HEK293 (cell line): ENCODE data around the gene GTPBP4.

Experiments used
- CTCF ChIA-PET: fragments of 350-600 bp; formaldehyde crosslinking; extraction: SDS; loops from one replicate; lab custom pipeline; 2021; ENCODE audit warnings: antibody characterized with exemption; lab: Yijun Ruan, JAX
- POLR2A ChIA-PET: fragments of 300-600 bp; formaldehyde crosslinking; extraction: SDS; loops from one replicate; lab custom pipeline; 2020; ENCODE audit warnings: antibody characterized with exemption, inconsistent platforms; lab: Yijun Ruan, JAX
- H3K27ac ChIP-seq: fragments of 200-500 bp; sonication (Bioruptor generic); 2 replicates; pipeline ENCODE4 v1.5.1; 2014; ENCODE audit warnings: low read depth, low read length, control low read depth, inconsistent platforms; ENCODE audit errors: extremely low read depth
- H3K36me3 ChIP-seq, 2 experiments: fragments of 200-500 bp in 1 of 2; sonication (Bioruptor generic) in 1 of 2; 1 replicate in 1 of 2; 2 replicates in 1 of 2; pipeline ENCODE4 v1.5.1; 2014 to 2017; ENCODE audit warnings: inconsistent platforms in 2 of 2, low read length in 2 of 2; ENCODE audit not compliant: control insufficient read depth in 2 of 2, insufficient read depth in 1 of 2
- H3K4me1 ChIP-seq: fragments of 200-500 bp; sonication (Bioruptor generic); 2 replicates; pipeline ENCODE4 v1.5.1; 2014; ENCODE audit warnings: mild to moderate bottlenecking, low read length, inconsistent platforms; ENCODE audit not compliant: control insufficient read depth, insufficient read depth
- H3K4me3 ChIP-seq: 2 replicates; pipeline ENCODE4 v1.5.1; 2011; ENCODE audit warnings: low read depth, mild to moderate bottlenecking, control low read depth, low read length, moderate library complexity
- H3K9me3 ChIP-seq: fragments of 200-500 bp; sonication (Bioruptor generic); 2 replicates; pipeline ENCODE4 v1.5.1; 2014; ENCODE audit warnings: low read depth, low read length, inconsistent platforms; ENCODE audit not compliant: control insufficient read depth, insufficient read depth
- HOXD13 ChIP-seq: sonication (generic); formaldehyde crosslinking; IDR thresholded peaks from 2 replicates; pipeline ENCODE4 v1.8.0; 2022; ENCODE audit warnings: missing genetic modification reagents, borderline replicate concordance
- SCRT2 ChIP-seq: fragments of 450-650 bp; formaldehyde crosslinking; IDR thresholded peaks from 2 replicates; pipeline ENCODE4 v1.5.1; 2016; ENCODE audit warnings: missing biosample characterization, missing genetic modification characterization
- ZBTB17 ChIP-seq: fragments of 450-650 bp; formaldehyde crosslinking; IDR thresholded peaks from 2 replicates; pipeline ENCODE4 v1.5.1; 2016; ENCODE audit warnings: missing biosample characterization, missing genetic modification characterization
- ZBTB20 ChIP-seq: fragments of 450-650 bp; formaldehyde crosslinking; IDR thresholded peaks from 2 replicates; pipeline ENCODE4 v1.5.1; 2016; ENCODE audit warnings: missing biosample characterization, missing genetic modification characterization
- ZBTB48 ChIP-seq: fragments of 450-650 bp; formaldehyde crosslinking; IDR thresholded peaks from 2 replicates; pipeline ENCODE4 v1.5.1; 2016; ENCODE audit warnings: missing biosample characterization, missing genetic modification characterization
- ZFP69B ChIP-seq: fragments of 450-650 bp; formaldehyde crosslinking; IDR thresholded peaks from 2 replicates; pipeline ENCODE4 v1.5.1; 2016; ENCODE audit warnings: missing biosample characterization, missing genetic modification characterization
- ZNF132 ChIP-seq: fragments of 450-650 bp; formaldehyde crosslinking; IDR thresholded peaks from 2 replicates; pipeline ENCODE4 v1.5.1; 2017; ENCODE audit warnings: missing biosample characterization, missing genetic modification characterization, borderline replicate concordance
- ZNF2 ChIP-seq: fragments of 450-650 bp; formaldehyde crosslinking; IDR thresholded peaks from 2 replicates; pipeline ENCODE4 v1.5.1; 2016; ENCODE audit warnings: missing biosample characterization, missing genetic modification characterization
- ZNF24 ChIP-seq: fragments of 450-650 bp; formaldehyde crosslinking; IDR thresholded peaks from 2 replicates; pipeline ENCODE4 v1.5.1; 2016; ENCODE audit warnings: missing biosample characterization, missing genetic modification characterization
- ZNF529 ChIP-seq: fragments of 450-650 bp; formaldehyde crosslinking; IDR thresholded peaks from 2 replicates; pipeline ENCODE4 v1.5.1; 2017; ENCODE audit warnings: missing genetic modification characterization, missing biosample characterization; ENCODE audit not compliant: insufficient replicate concordance
- ZNF530 ChIP-seq: fragments of 450-650 bp; formaldehyde crosslinking; IDR thresholded peaks from 2 replicates; pipeline ENCODE4 v1.5.1; 2016; ENCODE audit warnings: low read depth, missing biosample characterization, missing genetic modification characterization
- ZNF548 ChIP-seq: fragments of 450-650 bp; formaldehyde crosslinking; IDR thresholded peaks from 2 replicates; pipeline ENCODE4 v1.5.1; 2016; ENCODE audit warnings: missing biosample characterization, missing genetic modification characterization
- ZNF600 ChIP-seq: fragments of 450-650 bp; formaldehyde crosslinking; IDR thresholded peaks from 2 replicates; pipeline ENCODE4 v1.5.1; 2016; ENCODE audit warnings: missing biosample characterization, missing genetic modification characterization
- ZNF76 ChIP-seq: fragments of 450-650 bp; formaldehyde crosslinking; IDR thresholded peaks from 2 replicates; pipeline ENCODE4; 2016; ENCODE audit warnings: low read depth, missing biosample characterization, missing genetic modification characterization, borderline replicate concordance
- ZSCAN16 ChIP-seq: fragments of 450-650 bp; formaldehyde crosslinking; IDR thresholded peaks from 2 replicates; pipeline ENCODE4 v1.5.1; 2016; ENCODE audit warnings: missing biosample characterization, missing genetic modification characterization
- TF ChIP-seq, protein P1 (sequence below): fragments of 450-650 bp; formaldehyde crosslinking; IDR thresholded peaks from 2 replicates; pipeline ENCODE4 v1.5.1; 2017; ENCODE audit warnings: missing biosample characterization, missing genetic modification characterization
- TF ChIP-seq, protein P2 (sequence below): fragments of 450-650 bp; formaldehyde crosslinking; IDR thresholded peaks from 2 replicates; pipeline ENCODE4 v1.5.1; 2016; ENCODE audit warnings: missing biosample characterization, missing genetic modification characterization
- TF ChIP-seq, protein P3 (sequence below): fragments of 450-650 bp; formaldehyde crosslinking; IDR thresholded peaks from 2 replicates; pipeline ENCODE4 v1.5.1; 2017; ENCODE audit warnings: missing biosample characterization, mild to moderate bottlenecking, missing genetic modification characterization, moderate library complexity
- TF ChIP-seq, protein P4 (sequence below): IDR thresholded peaks from 2 replicates; pipeline ENCODE4 v1.6.1; 2011; ENCODE audit warnings: mild to moderate bottlenecking, low read depth, low read length, borderline replicate concordance
- TF ChIP-seq, protein P5 (sequence below): fragments of 450-650 bp; formaldehyde crosslinking; IDR thresholded peaks from 2 replicates; pipeline ENCODE4 v1.5.1; 2017; ENCODE audit warnings: missing biosample characterization, missing genetic modification characterization

GTPBP4 gene

DNA sequence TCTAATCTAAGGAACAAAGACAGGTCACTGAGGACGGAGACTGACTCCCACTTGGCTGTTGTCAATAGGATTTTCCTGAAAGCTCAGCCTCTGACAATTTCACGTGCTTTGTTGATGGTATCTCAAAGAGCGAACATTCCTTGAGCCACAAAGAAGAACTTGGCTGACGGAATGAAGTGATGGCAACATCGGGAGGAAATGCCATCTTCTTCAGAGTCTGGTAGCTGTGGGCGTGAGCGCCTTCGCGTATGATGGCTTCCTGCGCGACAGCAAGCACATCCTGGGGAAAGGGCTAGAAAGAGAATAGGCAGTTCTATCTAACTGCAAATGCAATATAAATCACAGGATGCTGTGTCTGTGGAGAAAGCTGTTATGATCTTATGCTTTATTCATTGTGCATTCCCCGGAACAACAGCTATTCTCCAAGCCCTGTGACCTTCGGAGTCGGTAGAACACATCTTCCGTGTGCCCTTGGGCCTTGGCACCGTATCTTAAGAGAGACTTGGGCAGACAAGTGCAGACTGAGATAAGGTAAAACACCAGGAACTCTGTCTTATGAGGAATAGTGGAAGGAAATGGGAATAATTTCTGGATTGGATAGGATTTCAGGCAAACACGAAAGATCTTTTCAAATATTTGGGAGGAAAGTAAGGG, 19.6 kb upstream of the GTPBP4 start:
- Histone ChIP-seq H3K4me3 (no peak overlapping the region), H3K4me1 (no peaks in the 10 kb centered on the region), H3K27ac (no peak overlapping the region), H3K36me3 (no peaks in the 10 kb centered on the region), H3K9me3 (no peaks in the 10 kb centered on the region)
- ChIA-PET POLR2A (no interaction called here), CTCF (interaction anchor here (1.0 kb wide), 1 partner anchor 19 kb away, joined by 3 read pairs; no protein-coding TSS in a partner anchor)
- TF ChIP-seq ZSCAN16 (tag by site-specific recombination) (no peak), ZNF2 (tag by site-specific recombination) (no peak), ZBTB17 (tag by site-specific recombination) (no peak)

DNA sequence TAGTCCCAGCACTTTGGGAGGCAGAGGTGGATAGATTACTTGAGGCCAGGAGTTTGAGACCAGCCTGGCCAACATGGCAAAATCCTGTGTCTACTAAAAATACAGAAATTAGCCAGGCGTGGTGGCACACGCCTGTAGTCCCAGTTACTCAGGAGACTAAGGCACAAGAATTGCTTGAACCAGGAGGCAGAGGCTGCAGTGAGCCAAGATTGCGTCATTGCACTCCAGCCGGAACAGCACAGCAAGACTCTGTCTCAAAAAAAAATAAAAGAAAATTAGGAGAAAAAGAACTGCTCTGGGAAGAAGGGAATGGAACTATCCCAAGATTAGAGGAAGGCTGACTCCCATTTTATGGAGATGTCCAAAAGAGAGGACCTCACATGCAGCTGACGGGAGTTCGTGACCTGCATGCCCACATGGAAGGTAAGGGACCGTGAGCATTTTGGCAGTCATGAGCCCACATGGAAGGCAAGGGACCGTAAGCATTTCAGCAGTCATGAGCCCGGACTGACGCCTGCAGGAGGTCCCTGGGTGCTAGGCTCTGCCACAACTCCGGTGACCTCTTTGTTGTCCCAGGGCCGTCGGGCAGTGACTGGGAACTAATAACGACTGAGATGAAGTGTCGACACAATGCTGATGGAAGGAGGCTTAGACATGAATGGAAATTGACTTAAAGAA, 18.6 kb upstream of the GTPBP4 start:
- H3K36me3 ChIP-seq: no peaks in the 10 kb centered on the region
- ChIA-PET POLR2A (no interaction called here), CTCF (no interaction called here)
- TF ChIP-seq ZNF548 (tag by site-specific recombination) (no peak), ZBTB48 (tag by site-specific recombination) (peak; percentile 94), SCRT2 (tag by site-specific recombination) (no peak)
- H3K4me1 ChIP-seq: no peaks in the 10 kb centered on the region
- no peak overlapping the region for H3K4me3 ChIP-seq
- no peaks in the 10 kb centered on the region for H3K9me3 ChIP-seq
- H3K27ac ChIP-seq: no peak overlapping the region

DNA sequence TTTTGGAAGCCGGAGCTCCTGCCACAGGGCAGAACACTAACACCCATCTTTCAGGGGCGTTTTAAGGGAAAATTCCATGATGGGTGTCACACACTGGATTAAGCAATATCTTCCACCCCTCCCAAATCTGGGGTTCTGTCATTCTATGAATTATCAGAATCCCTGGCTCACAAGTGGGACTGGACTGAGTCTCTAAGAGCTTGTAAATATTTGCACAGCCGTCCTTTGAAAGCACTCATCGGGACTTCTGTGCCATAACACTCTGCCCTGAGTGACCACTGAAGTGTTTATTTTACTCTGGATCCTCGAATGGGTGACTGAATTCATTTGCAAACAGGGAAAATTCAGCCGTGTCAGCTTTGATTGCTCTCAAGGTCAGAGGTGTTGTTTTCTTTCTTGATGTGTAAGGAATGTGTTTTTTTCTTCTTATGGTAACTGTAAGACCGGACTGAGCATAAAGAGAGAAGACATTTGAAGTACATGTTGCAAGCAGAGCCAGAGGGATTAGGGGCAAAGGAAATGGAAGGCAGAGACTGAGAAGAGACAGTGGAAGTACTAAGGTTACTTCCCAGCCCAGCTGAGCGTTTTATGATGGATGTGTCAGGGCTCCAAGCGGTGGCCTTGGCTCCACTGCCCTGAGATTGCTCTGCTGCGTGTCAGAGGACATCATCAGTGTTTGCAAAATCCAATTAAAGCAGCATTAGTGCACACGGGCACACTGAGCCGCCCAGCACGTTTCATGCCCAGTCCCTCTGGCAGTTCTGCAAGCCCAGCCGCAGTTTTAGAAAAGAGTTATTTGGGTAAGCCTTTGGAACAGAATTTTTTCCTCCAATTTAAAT, 17.7 kb upstream of the GTPBP4 start:
- no peaks in the 10 kb centered on the region for H3K4me1 ChIP-seq
- H3K4me3 ChIP-seq: no peak overlapping the region
- no peak overlapping the region for H3K27ac ChIP-seq
- H3K9me3 ChIP-seq: no peaks in the 10 kb centered on the region
- POLR2A ChIA-PET: no interaction called here
- H3K36me3 ChIP-seq: no peaks in the 10 kb centered on the region
- CTCF ChIA-PET: no interaction called here
- TF ChIP-seq, protein P1, sequence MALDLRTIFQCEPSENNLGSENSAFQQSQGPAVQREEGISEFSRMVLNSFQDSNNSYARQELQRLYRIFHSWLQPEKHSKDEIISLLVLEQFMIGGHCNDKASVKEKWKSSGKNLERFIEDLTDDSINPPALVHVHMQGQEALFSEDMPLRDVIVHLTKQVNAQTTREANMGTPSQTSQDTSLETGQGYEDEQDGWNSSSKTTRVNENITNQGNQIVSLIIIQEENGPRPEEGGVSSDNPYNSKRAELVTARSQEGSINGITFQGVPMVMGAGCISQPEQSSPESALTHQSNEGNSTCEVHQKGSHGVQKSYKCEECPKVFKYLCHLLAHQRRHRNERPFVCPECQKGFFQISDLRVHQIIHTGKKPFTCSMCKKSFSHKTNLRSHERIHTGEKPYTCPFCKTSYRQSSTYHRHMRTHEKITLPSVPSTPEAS: no peak
- TF ChIP-seq ZBTB17 (tag by site-specific recombination) (peak; percentile 45; the same call in 1 of the 2 replicates), ZBTB20 (peak; percentile 59), HOXD13 (CRISPR knock-in tag) (no peak), ZNF24 (tag by site-specific recombination) (no peak), ZNF76 (tag by site-specific recombination) (no peak), ZNF529 (no peak), ZFP69B (tag by site-specific recombination) (no peak), ZNF530 (tag by site-specific recombination) (no peak), ZNF600 (peak; percentile 60; the same call in 1 of the 2 replicates), ZNF132 (tag by site-specific recombination) (no peak), ZNF548 (tag by site-specific recombination) (no peak)
- TF ChIP-seq, protein P2, sequence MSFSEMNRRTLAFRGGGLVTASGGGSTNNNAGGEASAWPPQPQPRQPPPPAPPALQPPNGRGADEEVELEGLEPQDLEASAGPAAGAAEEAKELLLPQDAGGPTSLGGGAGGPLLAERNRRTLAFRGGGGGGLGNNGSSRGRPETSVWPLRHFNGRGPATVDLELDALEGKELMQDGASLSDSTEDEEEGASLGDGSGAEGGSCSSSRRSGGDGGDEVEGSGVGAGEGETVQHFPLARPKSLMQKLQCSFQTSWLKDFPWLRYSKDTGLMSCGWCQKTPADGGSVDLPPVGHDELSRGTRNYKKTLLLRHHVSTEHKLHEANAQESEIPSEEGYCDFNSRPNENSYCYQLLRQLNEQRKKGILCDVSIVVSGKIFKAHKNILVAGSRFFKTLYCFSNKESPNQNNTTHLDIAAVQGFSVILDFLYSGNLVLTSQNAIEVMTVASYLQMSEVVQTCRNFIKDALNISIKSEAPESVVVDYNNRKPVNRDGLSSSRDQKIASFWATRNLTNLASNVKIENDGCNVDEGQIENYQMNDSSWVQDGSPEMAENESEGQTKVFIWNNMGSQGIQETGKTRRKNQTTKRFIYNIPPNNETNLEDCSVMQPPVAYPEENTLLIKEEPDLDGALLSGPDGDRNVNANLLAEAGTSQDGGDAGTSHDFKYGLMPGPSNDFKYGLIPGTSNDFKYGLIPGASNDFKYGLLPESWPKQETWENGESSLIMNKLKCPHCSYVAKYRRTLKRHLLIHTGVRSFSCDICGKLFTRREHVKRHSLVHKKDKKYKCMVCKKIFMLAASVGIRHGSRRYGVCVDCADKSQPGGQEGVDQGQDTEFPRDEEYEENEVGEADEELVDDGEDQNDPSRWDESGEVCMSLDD (tag by site-specific recombination): no peak
- TF ChIP-seq, protein P3, sequence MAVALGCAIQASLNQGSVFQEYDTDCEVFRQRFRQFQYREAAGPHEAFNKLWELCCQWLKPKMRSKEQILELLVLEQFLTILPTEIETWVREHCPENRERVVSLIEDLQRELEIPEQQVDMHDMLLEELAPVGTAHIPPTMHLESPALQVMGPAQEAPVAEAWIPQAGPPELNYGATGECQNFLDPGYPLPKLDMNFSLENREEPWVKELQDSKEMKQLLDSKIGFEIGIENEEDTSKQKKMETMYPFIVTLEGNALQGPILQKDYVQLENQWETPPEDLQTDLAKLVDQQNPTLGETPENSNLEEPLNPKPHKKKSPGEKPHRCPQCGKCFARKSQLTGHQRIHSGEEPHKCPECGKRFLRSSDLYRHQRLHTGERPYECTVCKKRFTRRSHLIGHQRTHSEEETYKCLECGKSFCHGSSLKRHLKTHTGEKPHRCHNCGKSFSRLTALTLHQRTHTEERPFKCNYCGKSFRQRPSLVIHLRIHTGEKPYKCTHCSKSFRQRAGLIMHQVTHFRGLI: peak; percentile 56; the same call in 1 of the 2 replicates
- TF ChIP-seq, protein P4, sequence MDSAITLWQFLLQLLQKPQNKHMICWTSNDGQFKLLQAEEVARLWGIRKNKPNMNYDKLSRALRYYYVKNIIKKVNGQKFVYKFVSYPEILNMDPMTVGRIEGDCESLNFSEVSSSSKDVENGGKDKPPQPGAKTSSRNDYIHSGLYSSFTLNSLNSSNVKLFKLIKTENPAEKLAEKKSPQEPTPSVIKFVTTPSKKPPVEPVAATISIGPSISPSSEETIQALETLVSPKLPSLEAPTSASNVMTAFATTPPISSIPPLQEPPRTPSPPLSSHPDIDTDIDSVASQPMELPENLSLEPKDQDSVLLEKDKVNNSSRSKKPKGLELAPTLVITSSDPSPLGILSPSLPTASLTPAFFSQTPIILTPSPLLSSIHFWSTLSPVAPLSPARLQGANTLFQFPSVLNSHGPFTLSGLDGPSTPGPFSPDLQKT: no peak
- TF ChIP-seq, protein P5, sequence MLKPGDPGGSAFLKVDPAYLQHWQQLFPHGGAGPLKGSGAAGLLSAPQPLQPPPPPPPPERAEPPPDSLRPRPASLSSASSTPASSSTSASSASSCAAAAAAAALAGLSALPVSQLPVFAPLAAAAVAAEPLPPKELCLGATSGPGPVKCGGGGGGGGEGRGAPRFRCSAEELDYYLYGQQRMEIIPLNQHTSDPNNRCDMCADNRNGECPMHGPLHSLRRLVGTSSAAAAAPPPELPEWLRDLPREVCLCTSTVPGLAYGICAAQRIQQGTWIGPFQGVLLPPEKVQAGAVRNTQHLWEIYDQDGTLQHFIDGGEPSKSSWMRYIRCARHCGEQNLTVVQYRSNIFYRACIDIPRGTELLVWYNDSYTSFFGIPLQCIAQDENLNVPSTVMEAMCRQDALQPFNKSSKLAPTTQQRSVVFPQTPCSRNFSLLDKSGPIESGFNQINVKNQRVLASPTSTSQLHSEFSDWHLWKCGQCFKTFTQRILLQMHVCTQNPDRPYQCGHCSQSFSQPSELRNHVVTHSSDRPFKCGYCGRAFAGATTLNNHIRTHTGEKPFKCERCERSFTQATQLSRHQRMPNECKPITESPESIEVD (tag by site-specific recombination): no peak
